GM12878 (cell line): ENCODE data around the gene LTBP4. TPM values are rescaled to one million over a fixed set of nuclear protein-coding genes. Genes with fewer than 3 reads are reported as not detected.

Experiments used
- BACH1 ChIP-seq: fragments of 450-650 bp; IDR thresholded peaks from 2 replicates; pipeline ENCODE4 v1.6.1; 2017; ENCODE audit warnings: mild to moderate bottlenecking, borderline replicate concordance
- DPF2 ChIP-seq: fragments of 450-650 bp; IDR thresholded peaks from 2 replicates; pipeline ENCODE4 v1.6.1; 2017; ENCODE audit warnings: mild to moderate bottlenecking
- E4F1 ChIP-seq: fragments of 450-650 bp; IDR thresholded peaks from 2 replicates; pipeline ENCODE4 v1.6.1; 2018; ENCODE audit warnings: borderline replicate concordance, mild to moderate bottlenecking; ENCODE audit not compliant: partially characterized antibody
- KLF5 ChIP-seq: fragments of 450-650 bp; IDR thresholded peaks from 2 replicates; pipeline ENCODE4 v1.6.1; 2014; ENCODE audit warnings: mild to moderate bottlenecking; ENCODE audit not compliant: partially characterized antibody
- MAX ChIP-seq: IDR thresholded peaks from 2 replicates; pipeline ENCODE4 v1.6.1; 2012; ENCODE audit warnings: low read depth, low read length, improper control_type of control experiment
- MXI1 ChIP-seq: fragments of 150-350 bp; IDR thresholded peaks from 2 replicates; pipeline ENCODE4 v1.6.1; 2011; ENCODE audit warnings: low read depth, mild to moderate bottlenecking, inconsistent platforms, low read length, improper control_type of control experiment
- NRF1 ChIP-seq: conservative IDR thresholded peaks from 2 replicates; pipeline ENCODE4 v1.6.1; 2011; ENCODE audit warnings: mild to moderate bottlenecking, low read depth, low read length, improper control_type of control experiment
- PAX5 ChIP-seq: IDR thresholded peaks from 2 replicates; pipeline ENCODE4 v1.6.1; 2011; ENCODE audit warnings: low read depth, low read length, borderline replicate concordance
- PAX8 ChIP-seq: fragments of 450-650 bp; IDR thresholded peaks from 2 replicates; pipeline ENCODE4 v1.6.1; 2017; ENCODE audit warnings: mild to moderate bottlenecking, moderate library complexity
- PKNOX1 ChIP-seq: fragments of 450-650 bp; IDR thresholded peaks from 2 replicates; pipeline ENCODE4 v1.6.1; 2016; ENCODE audit warnings: mild to moderate bottlenecking
- PML ChIP-seq: IDR thresholded peaks from 2 replicates; pipeline ENCODE4 v1.6.1; 2012; ENCODE audit warnings: low read length, inconsistent platforms
- POU2F2 ChIP-seq: IDR thresholded peaks from 3 replicates; pipeline ENCODE4 v1.6.1; 2011; ENCODE audit warnings: low read depth, mild to moderate bottlenecking, low read length, borderline replicate concordance
- PRDM15 ChIP-seq: fragments of 450-650 bp; formaldehyde crosslinking; IDR thresholded peaks from 2 replicates; pipeline ENCODE4 v1.4.0; 2020; ENCODE audit warnings: mild to moderate bottlenecking, moderate library complexity
- RELA ChIP-seq: fragments of 450-650 bp; IDR thresholded peaks from 2 replicates; pipeline ENCODE4 v1.8.0; 2014; ENCODE audit warnings: borderline replicate concordance; ENCODE audit not compliant: partially characterized antibody
- TARDBP ChIP-seq: IDR thresholded peaks from 2 replicates; pipeline ENCODE4 v1.6.1; 2016; ENCODE audit warnings: borderline replicate concordance
- ZBTB40 ChIP-seq: fragments of 450-650 bp; IDR thresholded peaks from 2 replicates; pipeline ENCODE4 v1.6.1; 2016; ENCODE audit warnings: mild to moderate bottlenecking, moderate library complexity, borderline replicate concordance
- ZSCAN29 ChIP-seq: fragments of 450-650 bp; IDR thresholded peaks from 2 replicates; pipeline ENCODE4 v1.6.1; 2017; ENCODE audit warnings: mild to moderate bottlenecking, moderate library complexity
- polyA plus RNA-seq, 11 experiments: library from polyadenylated mRNA; depleted of rRNA in 4 of 11; unstranded in 6 of 11; stranded (reverse) in 5 of 11; fragments of >200 nt; fragmentation: Nextera tagmentation in 4 of 11; fragmentation: Illumina TruSeq in 1 of 11; extraction: Ambion mirVana in 4 of 11; extraction: Trizol in 1 of 11; gene quantifications; 1 replicate in 1 of 11; 2 replicates in 10 of 11; pipeline versions ENCODE4 v1.2.1 to v1.2.3, GENCODE V29; 2011 to 2016; ENCODE audit warnings: inconsistent platforms in 2 of 11, missing spikeins in 2 of 11, low read depth in 1 of 11
- total RNA-seq, 4 experiments: library from RNA; depleted of rRNA in 3 of 4; stranded (reverse); fragments of >200 nt in 3 of 4; fragmentation: Illumina TruSeq in 1 of 4; extraction: Trizol in 1 of 4; gene quantifications; 2 replicates each; pipeline versions ENCODE4 v1.2.1 to v1.2.3, GENCODE V29; 2013 to 2021

The LTBP4 gene
- total and polyA plus RNA-seq, 10 of the 15 experiments (the other 5 are each of a cell fraction or from before 2014, with no cell fraction given) = 0.09 to 34.6 (median 8.5) TPM; not detected in 1

GRCh38 chr19:40614622-40615411, 13.6 kb downstream of the LTBP4 start (continued):
- TF ChIP-seq ZBTB40 (no peak), ZSCAN29 (no peak), PRDM15 (CRISPR knock-in tag) (no peak), MAX (no peak), RELA (no peak), BACH1 (no peak), DPF2 (0 out of 2 replicates have a peak, but pooled peaks have one; percentile 8), POU2F2 (no peak), KLF5 (no peak), NRF1 (no peak), PKNOX1 (no peak), PAX5 (no peak), TARDBP (no peak), MXI1 (no peak), PAX8 (no peak), E4F1 (no peak), PML (no peak)
